IPS DF 6.9 (cell line): ENCODE measurements around the gene TRIM60.
"Not testable (repeated sequence)": the region's sequence is repeated elsewhere in the genome, so short reads cannot be mapped to it uniquely, and the experiment has no call there.

Experiments used
- DNase-seq: peaks from one replicate; pipeline ENCODE4 v3.0.0-alpha.2; 2013; ENCODE audit warnings: low read depth, low spot score
- H3K27ac ChIP-seq: one replicate; pipeline ENCODE4 v1.5.1; 2013; ENCODE audit warnings: low read length, control low read depth
- H3K27me3 ChIP-seq: 2 replicates; pipeline ENCODE4 v1.6.1; 2013; ENCODE audit warnings: mild to moderate bottlenecking, low read length; ENCODE audit not compliant: control insufficient read depth, insufficient read depth
- H3K36me3 ChIP-seq: 2 replicates; pipeline ENCODE4 v1.6.1; 2013; ENCODE audit warnings: low read length; ENCODE audit not compliant: control insufficient read depth, insufficient read depth
- H3K4me1 ChIP-seq: 2 replicates; pipeline ENCODE4 v1.6.1; 2013; ENCODE audit warnings: low read length; ENCODE audit not compliant: control insufficient read depth, insufficient read depth
- H3K4me3 ChIP-seq: 2 replicates; pipeline ENCODE4 v1.5.1; 2013; ENCODE audit warnings: mild to moderate bottlenecking, low read length
- H3K9me3 ChIP-seq: 2 replicates; pipeline ENCODE4 v1.6.1; 2013; ENCODE audit warnings: low read length, inconsistent platforms; ENCODE audit not compliant: control insufficient read depth, insufficient read depth
- WGBS: extraction: QIAGEN DNeasy Blood & Tissue Kit; methylation state at CpG from one replicate; pipeline ENCODE4 v1.1.7; 2013; ENCODE audit warnings: mixed read lengths, missing lambda C conversion rate; ENCODE audit not compliant: insufficient read length, insufficient coverage; 5-methylcytosine and 5-hydroxymethylcytosine counted together

The TRIM60 gene

DNA sequence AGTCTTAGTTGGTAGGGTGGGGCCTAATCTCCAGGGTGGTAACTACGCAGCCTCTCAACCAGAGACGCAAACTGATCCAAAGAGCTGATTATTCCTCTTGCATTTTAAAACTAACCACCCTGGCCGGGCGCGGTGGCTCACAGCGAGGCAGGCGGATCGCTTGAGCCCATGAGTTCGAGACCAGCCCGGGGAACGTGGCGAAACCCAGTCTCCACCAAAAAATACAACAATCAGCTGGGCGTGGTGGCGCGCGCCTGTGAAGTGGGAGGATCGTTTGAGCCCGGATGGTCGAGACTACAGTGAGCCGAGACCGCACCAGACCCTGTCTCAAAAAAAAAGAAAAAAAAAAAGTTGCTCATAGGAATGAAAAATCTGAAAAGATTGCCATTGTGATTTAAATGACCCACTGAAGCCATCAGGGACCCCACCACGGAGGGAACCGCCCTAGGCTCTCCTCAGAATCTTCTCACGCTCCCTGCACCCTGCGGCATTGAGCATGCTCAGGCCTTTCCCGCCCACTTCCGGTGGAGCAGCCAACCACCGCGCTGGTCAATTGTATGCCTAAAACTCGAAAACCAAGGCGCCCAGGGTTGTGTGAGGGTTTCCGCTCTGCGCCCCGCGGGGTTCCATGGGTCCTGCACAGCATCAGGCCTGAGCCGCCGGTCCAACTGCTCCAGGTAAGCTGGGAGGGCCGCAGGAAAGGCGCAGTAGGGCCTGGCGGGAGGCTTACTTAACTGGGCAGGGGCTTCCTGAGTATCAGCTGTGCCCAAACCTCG, at the start of gene TRIM60:
TSS of gene TRIM60 (plus strand) at position 564 of the 776 bp plus-strand sequence. CDS start 8,074 bp downstream, outside the sequence.
- H3K4me1 ChIP-seq, result no peaks in the 10 kb centered on the region
- no peaks in the 10 kb centered on the region for H3K9me3 ChIP-seq
- no peaks in the 10 kb centered on the region for H3K36me3 ChIP-seq
- no peak within 1 kb of the TSS for H3K4me3 ChIP-seq
- DNase-seq, result no peak
- no CpG with 5 or more reads among the region's 41 CpGs for WGBS
- no peak within 1 kb of the TSS for H3K27ac ChIP-seq
- no peaks in the 10 kb centered on the region for H3K27me3 ChIP-seq

- Histone ChIP-seq H3K9me3 (no peaks in the 10 kb centered on the region), H3K27me3 (no peaks in the 10 kb centered on the region), H3K27ac (no peak overlapping the region), H3K4me3 (no peak overlapping the region), H3K4me1 (no peaks in the 10 kb centered on the region), H3K36me3 (no peaks in the 10 kb centered on the region)
- WGBS, result no CpG with 5 or more reads among the region's 2 CpGs
- no peak for DNase-seq
Observed at GRCh38 chr4:164989471-164989870, 42.3 kb upstream of the TRIM60 start.

DNA sequence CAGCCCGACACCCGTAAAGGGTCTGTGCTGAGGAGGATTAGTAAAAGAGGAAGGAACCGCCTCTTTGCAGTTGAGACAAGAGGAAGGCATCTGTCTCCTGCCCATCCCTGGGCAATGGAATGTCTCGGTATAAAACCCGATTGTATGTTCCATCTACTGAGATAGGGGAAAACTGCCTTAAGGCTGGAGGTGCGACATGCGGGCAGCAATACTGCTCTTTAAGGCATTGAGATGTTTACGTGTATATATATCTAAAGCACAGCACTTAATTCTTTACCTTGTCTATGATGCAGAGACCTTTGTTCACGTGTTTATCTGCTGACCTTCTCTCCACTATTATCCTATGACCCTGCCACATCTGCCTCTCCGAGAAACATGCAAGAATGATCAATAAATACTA, 41.0 kb upstream of the TRIM60 start:
- no CpG with 5 or more reads among the region's 10 CpGs for WGBS
- H3K4me3 ChIP-seq, H3K4me1 ChIP-seq, H3K36me3 ChIP-seq, H3K9me3 ChIP-seq, H3K27ac ChIP-seq, H3K27me3 ChIP-seq, DNase-seq: not testable (repeated sequence)

DNA sequence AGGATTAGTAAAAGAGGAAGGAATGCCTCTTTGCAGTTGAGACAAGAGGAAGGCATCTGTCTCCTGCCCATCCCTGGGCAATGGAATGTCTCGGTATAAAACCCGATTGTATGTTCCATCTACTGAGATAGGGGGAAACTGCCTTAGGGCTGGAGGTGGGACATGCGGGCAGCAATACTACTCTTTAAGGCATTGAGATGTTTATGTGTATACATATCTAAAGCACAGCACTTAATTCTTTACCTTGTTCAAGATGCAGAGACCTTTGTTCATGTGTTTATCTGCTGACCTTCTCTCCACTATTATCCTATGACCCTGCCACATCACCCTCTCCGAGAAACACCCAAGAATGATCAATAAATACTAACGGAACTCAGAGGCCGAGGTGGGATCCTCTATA, 35.7 kb upstream of the TRIM60 start:
- not testable (repeated sequence) for H3K27me3 ChIP-seq, H3K27ac ChIP-seq, H3K9me3 ChIP-seq, H3K4me3 ChIP-seq, H3K4me1 ChIP-seq, DNase-seq, H3K36me3 ChIP-seq
- no CpG with 5 or more reads among the region's 6 CpGs for WGBS

DNA sequence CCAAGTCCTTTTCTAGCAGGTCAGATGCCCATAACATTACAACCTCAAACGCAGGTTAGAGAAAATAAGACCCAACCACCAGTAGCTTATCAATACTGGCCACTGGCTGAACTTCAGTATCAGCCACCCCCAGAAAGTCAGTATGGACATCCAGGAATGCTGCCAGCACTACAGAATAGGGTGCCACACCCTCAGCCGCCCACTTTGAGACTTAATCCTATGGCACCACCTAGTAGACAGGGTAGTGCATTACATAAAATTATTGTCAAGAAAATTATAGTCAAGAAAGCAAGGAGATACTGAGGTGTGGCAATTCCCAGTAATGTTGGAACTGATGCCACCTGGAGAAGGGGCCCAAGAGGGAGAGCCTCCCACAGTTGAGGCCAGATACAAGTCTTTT, 34.5 kb upstream of the TRIM60 start:
- Histone ChIP-seq H3K27me3 (no peaks in the 10 kb centered on the region), H3K36me3 (no peaks in the 10 kb centered on the region), H3K4me3 (no peak overlapping the region), H3K4me1 (no peaks in the 10 kb centered on the region), H3K27ac (no peak overlapping the region), H3K9me3 (no peaks in the 10 kb centered on the region)
- no CpG with 5 or more reads among the region's 2 CpGs for WGBS
- DNase-seq, result no peak

GRCh38 chr4:164997941-164998340, 33.9 kb upstream of the TRIM60 start:
- DNase-seq, result no peak
- H3K27me3 ChIP-seq, result no peaks in the 10 kb centered on the region
- no peak overlapping the region for H3K27ac ChIP-seq
- H3K4me1 ChIP-seq, result no peaks in the 10 kb centered on the region
- no peak overlapping the region for H3K4me3 ChIP-seq
- H3K36me3 ChIP-seq, result no peaks in the 10 kb centered on the region
- no CpG with 5 or more reads among the region's 6 CpGs for WGBS
- no peaks in the 10 kb centered on the region for H3K9me3 ChIP-seq

GRCh38 chr4:164998526-164999080, 33.2 kb upstream of the TRIM60 start:
- not testable (repeated sequence) for H3K4me1 ChIP-seq, DNase-seq, H3K9me3 ChIP-seq, H3K4me3 ChIP-seq, H3K27me3 ChIP-seq, H3K27ac ChIP-seq, H3K36me3 ChIP-seq
- WGBS, result no CpG with 5 or more reads among the region's 2 CpGs

DNA sequence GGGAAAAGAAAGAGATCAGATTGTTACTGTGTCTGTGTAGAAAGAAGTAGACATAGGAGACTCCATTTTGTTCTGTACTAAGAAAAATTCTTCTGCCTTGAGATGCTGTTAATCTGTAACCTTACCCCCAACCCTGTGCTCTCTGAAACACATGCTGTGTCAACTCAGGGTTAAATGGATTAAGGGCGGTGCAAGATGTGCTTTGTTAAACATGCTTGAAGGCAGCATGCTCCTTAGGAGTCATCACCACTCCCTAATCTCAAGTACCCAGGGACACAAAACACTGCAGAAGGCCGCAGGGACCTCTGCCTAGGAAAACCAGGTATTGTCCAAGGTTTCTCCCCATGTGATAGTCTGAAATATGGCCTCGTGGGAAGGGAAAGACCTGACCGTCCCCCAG, 29.8 kb upstream of the TRIM60 start:
- WGBS, result no CpG with 5 or more reads among the region's 4 CpGs
- H3K36me3 ChIP-seq, H3K27me3 ChIP-seq, H3K4me1 ChIP-seq, H3K4me3 ChIP-seq, H3K27ac ChIP-seq, DNase-seq, H3K9me3 ChIP-seq: not testable (repeated sequence)

- no peak for DNase-seq
- Histone ChIP-seq H3K4me3 (no peak overlapping the region), H3K9me3 (no peaks in the 10 kb centered on the region), H3K27me3 (no peaks in the 10 kb centered on the region), H3K36me3 (no peaks in the 10 kb centered on the region), H3K27ac (no peak overlapping the region), H3K4me1 (no peaks in the 10 kb centered on the region)
- no CpG with 5 or more reads among the region's 6 CpGs for WGBS
Observed at GRCh38 chr4:165005352-165005925, 26.4 kb upstream of the TRIM60 start.

GRCh38 chr4:165006456-165006855, 25.3 kb upstream of the TRIM60 start:
- H3K4me1 ChIP-seq, result no peaks in the 10 kb centered on the region
- WGBS, result no CpG with 5 or more reads among the region's 9 CpGs
- no peaks in the 10 kb centered on the region for H3K27me3 ChIP-seq
- H3K36me3 ChIP-seq, result no peaks in the 10 kb centered on the region
- DNase-seq, result no peak
- H3K27ac ChIP-seq, result no peak overlapping the region
- H3K9me3 ChIP-seq, result no peaks in the 10 kb centered on the region
- no peak overlapping the region for H3K4me3 ChIP-seq

DNA sequence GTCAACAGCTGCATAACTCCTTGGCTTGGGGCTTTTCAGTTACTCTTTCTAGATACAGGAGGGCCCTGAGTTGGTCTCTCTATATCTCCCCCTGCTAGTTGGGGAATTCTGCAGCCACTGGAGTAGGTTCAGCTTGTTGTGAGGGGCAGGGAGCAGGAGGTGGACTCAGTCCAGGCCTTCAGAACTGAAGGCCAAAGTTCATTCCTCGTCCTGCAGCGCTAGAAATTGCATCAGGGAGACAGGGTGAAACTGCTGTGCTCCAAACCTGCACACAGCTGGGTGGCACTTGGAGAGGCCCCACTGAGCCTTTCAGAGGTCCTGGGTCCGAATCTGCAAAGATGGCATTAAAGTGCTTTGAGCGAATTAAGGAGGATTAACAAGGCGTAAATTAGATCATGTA, 24.9 kb upstream of the TRIM60 start:
- H3K9me3 ChIP-seq, result no peaks in the 10 kb centered on the region
- no peak for DNase-seq
- no CpG with 5 or more reads among the region's 5 CpGs for WGBS
- H3K4me3 ChIP-seq, result no peak overlapping the region
- no peaks in the 10 kb centered on the region for H3K36me3 ChIP-seq
- no peaks in the 10 kb centered on the region for H3K27me3 ChIP-seq
- H3K27ac ChIP-seq, result no peak overlapping the region
- no peaks in the 10 kb centered on the region for H3K4me1 ChIP-seq
